ENCODE data around the gene ARRDC5. TPM values are rescaled to one million over a fixed set of nuclear protein-coding genes. Genes with fewer than 3 reads are reported as not detected.
"Not testable (repeated sequence)": the region's sequence is repeated elsewhere in the genome, so short reads cannot be mapped to it uniquely, and the experiment has no call there.

The ARRDC5 gene
- total RNA-seq, 1 donor from 2014 or later, result not detected

DNA sequence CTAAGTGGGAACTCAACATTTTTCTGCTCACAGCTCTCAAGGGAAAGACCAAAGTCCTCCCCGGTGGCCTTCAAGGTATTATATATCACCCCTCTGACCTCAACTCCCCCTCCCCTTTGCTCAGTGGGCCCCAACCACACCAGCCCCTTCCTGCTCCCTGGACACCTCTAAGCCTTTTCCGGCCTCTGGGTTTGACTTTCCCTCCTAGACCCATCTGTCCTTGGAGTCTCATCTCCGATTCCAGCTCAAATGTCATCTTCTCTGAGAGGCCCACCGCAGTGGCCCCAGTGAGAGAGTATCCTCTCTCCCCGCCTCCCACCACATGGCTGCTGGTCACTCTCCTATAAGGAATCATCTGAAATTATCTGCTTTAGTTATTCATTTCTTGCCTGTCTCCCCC is 5.7 kb upstream of the ARRDC5 start:
- Histone ChIP-seq H4K20me1 (ENCODE audit: low read depth) (peaks cover 24% of the 10 kb centered on the region), H3K27me3 (peaks cover 4% of the 10 kb centered on the region), H3K9ac (no peak overlapping the region), H3K36me3 (no peaks in the 10 kb centered on the region), H3F3A (ENCODE audit: low read depth) (peaks cover 32% of the 10 kb centered on the region), H3K4me2 (peak overlapping the region; percentile 96), H2AFZ (replicated peaks) (no peak overlapping the region), H3K4me1 (peaks cover 23% of the 10 kb centered on the region), H3K79me2 (ENCODE audit: low read depth) (peaks cover 35% of the 10 kb centered on the region), H3K27ac (no peak overlapping the region), H3K4me3 (no peak overlapping the region), H3K9me3 (ENCODE audit: low read depth) (no peaks in the 10 kb centered on the region)
- TF ChIP-seq EZH2phosphoT487 (IDR thresholded peaks at IDR 0.05) (no peak), EZH2 (IDR thresholded peaks at IDR 0.05) (no peak)
- TF ChIP-seq, protein P1, sequence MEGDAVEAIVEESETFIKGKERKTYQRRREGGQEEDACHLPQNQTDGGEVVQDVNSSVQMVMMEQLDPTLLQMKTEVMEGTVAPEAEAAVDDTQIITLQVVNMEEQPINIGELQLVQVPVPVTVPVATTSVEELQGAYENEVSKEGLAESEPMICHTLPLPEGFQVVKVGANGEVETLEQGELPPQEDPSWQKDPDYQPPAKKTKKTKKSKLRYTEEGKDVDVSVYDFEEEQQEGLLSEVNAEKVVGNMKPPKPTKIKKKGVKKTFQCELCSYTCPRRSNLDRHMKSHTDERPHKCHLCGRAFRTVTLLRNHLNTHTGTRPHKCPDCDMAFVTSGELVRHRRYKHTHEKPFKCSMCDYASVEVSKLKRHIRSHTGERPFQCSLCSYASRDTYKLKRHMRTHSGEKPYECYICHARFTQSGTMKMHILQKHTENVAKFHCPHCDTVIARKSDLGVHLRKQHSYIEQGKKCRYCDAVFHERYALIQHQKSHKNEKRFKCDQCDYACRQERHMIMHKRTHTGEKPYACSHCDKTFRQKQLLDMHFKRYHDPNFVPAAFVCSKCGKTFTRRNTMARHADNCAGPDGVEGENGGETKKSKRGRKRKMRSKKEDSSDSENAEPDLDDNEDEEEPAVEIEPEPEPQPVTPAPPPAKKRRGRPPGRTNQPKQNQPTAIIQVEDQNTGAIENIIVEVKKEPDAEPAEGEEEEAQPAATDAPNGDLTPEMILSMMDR (IDR thresholded peaks at IDR 0.05), result no peak
- Mint-ChIP-seq H3K27ac (peak overlapping the region; percentile 22), H3K4me1 (peaks cover 31% of the 10 kb centered on the region), H3K36me3 (no peaks in the 10 kb centered on the region), H3K9me3 (no peaks in the 10 kb centered on the region), H3K4me3 (peak overlapping the region; percentile 75), H3K27me3 (ENCODE audit: insufficient read depth, low read depth) (peaks cover 9% of the 10 kb centered on the region)
- DNase-seq (ENCODE audit: low spot score), result no peak

DNA sequence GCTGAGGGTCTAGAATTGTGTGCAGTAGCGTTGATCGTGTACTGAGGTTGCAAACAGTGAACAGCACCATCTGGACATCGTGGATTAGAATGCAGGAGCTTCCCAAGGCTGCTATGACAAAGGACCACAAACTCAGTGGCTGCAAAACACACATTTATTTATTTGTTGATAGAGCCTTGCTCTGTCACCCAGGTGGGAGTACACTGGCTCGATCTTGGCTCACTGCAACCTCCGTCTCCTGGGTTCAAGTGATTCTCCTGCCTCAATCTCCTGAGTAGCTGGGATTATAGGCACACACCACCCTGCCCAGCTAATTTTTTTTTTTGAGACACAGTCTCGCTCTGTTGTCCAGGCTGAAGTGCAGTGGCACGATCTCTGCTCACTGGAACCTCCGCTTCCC is 4.3 kb upstream of the ARRDC5 start:
- Histone ChIP-seq H3K9me3 (ENCODE audit: low read depth) (no peaks in the 10 kb centered on the region), H3K4me1 (peaks cover 23% of the 10 kb centered on the region), H3K79me2 (ENCODE audit: low read depth) (peaks cover 21% of the 10 kb centered on the region), H4K20me1 (ENCODE audit: low read depth) (peaks cover 10% of the 10 kb centered on the region), H3K27me3 (peaks cover 4% of the 10 kb centered on the region), H2AFZ (replicated peaks) (no peak overlapping the region), H3F3A (ENCODE audit: low read depth) (peaks cover 32% of the 10 kb centered on the region), H3K36me3 (no peaks in the 10 kb centered on the region), H3K4me3 (no peak overlapping the region), H3K27ac (no peak overlapping the region), H3K9ac (no peak overlapping the region), H3K4me2 (no peak overlapping the region)
- no peak for DNase-seq (ENCODE audit: low spot score)
- TF ChIP-seq, protein P1 (IDR thresholded peaks at IDR 0.05), result no peak
- TF ChIP-seq EZH2phosphoT487 (IDR thresholded peaks at IDR 0.05), result no peak
- no peak for TF ChIP-seq EZH2 (IDR thresholded peaks at IDR 0.05)
- H3K27me3 Mint-ChIP-seq (ENCODE audit: insufficient read depth, low read depth), result peaks cover 10% of the 10 kb centered on the region
- no peaks in the 10 kb centered on the region for H3K9me3 Mint-ChIP-seq
- H3K4me1 Mint-ChIP-seq, result peaks cover 25% of the 10 kb centered on the region
- no peak overlapping the region for H3K4me3 Mint-ChIP-seq
- no peaks in the 10 kb centered on the region for H3K36me3 Mint-ChIP-seq
- no peak overlapping the region for H3K27ac Mint-ChIP-seq

DNA sequence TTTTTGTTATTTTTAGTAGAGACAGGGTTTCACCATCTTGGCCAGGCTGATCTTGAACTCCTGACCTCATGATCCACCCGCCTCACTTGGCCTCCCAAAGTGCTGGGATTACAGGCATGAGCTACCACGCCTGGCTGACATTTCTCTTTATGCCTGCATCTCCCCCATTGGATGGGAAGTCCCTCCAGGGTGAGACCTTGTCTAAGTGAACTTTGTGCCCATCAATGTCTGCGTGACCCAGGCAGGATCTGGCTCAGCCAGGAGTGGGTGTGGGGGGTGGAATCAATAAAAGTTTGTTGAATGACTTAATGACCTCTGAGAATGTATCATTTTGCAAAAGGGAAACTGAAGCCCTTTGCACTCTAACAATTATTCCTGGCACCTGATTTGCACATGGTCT is 1.8 kb upstream of the ARRDC5 start:
- Histone ChIP-seq H3K36me3 (no peaks in the 10 kb centered on the region), H3K79me2 (ENCODE audit: low read depth) (no peaks in the 10 kb centered on the region), H3K9me3 (ENCODE audit: low read depth) (no peaks in the 10 kb centered on the region), H2AFZ (replicated peaks) (no peak overlapping the region), H3K4me1 (peaks cover 9% of the 10 kb centered on the region), H4K20me1 (ENCODE audit: low read depth) (no peaks in the 10 kb centered on the region), H3K27ac (no peak overlapping the region), H3K27me3 (peaks cover 4% of the 10 kb centered on the region), H3K4me3 (no peak overlapping the region), H3K4me2 (no peak overlapping the region), H3K9ac (no peak overlapping the region), H3F3A (ENCODE audit: low read depth) (peaks cover 18% of the 10 kb centered on the region)
- Mint-ChIP-seq H3K4me1 (peaks cover 9% of the 10 kb centered on the region), H3K27ac (no peak overlapping the region), H3K4me3 (no peak overlapping the region), H3K9me3 (no peaks in the 10 kb centered on the region), H3K27me3 (ENCODE audit: insufficient read depth, low read depth) (peaks cover 12% of the 10 kb centered on the region), H3K36me3 (no peaks in the 10 kb centered on the region)
- no peak for DNase-seq (ENCODE audit: low spot score)
- TF ChIP-seq EZH2 (IDR thresholded peaks at IDR 0.05), result no peak
- TF ChIP-seq, protein P1 (IDR thresholded peaks at IDR 0.05), result no peak
- no peak for TF ChIP-seq EZH2phosphoT487 (IDR thresholded peaks at IDR 0.05)

DNA sequence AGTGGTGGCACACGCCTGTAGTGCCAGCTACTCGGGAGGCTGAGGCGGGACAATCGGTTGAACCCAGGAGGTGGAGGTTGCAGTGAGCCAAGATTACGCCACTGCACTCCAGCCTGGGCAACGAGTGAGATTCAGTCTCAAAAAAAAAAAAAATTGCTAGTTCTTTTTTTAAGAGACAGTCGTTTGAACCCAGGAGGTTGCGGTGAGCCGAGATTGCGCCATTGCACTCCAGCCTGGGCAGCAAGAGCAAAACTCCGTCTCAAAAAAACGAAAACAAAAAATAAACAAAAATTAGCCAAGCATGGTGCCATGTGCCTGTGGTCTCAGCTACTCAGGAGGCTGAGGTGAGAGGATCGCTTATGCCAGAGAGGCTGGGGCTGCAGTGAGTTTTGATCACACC is 1.8 kb downstream of the ARRDC5 start:
- H3K27me3 ChIP-seq; H3F3A ChIP-seq (ENCODE audit: low read depth); H3K4me3 ChIP-seq; H3K4me1 Mint-ChIP-seq; H4K20me1 ChIP-seq (ENCODE audit: low read depth); DNase-seq (ENCODE audit: low spot score); H3K4me3 Mint-ChIP-seq; H3K4me2 ChIP-seq; H2AFZ ChIP-seq (replicated peaks); H3K36me3 Mint-ChIP-seq; H3K9me3 ChIP-seq (ENCODE audit: low read depth); H3K27ac ChIP-seq; H3K27ac Mint-ChIP-seq; H3K9me3 Mint-ChIP-seq; H3K79me2 ChIP-seq (ENCODE audit: low read depth); H3K36me3 ChIP-seq; H3K9ac ChIP-seq; H3K4me1 ChIP-seq: not testable (repeated sequence)
- peaks cover 12% of the 10 kb centered on the region for H3K27me3 Mint-ChIP-seq (ENCODE audit: insufficient read depth, low read depth)

Data from neural progenitor cell (in vitro differentiated cells).